NB4 (cell line): Measurements from ENCODE around the gene TMEM19.
A peak's percentile ranks its signal among the peaks of the same experiment; 100 is the strongest.

Experiments used
- CTCF ChIP-seq: IDR thresholded peaks from one replicate; pipeline ENCODE4 v1.5.1; 2012; ENCODE audit warnings: low read depth, low read length
- MAX ChIP-seq: IDR thresholded peaks from 2 replicates; pipeline ENCODE4 v1.6.1; 2011; ENCODE audit warnings: low read depth, low read length

GRCh38 chr12:71746974-71747611 is 61.2 kb downstream of the TMEM19 start:
- TF ChIP-seq MAX, result no peak
- peak; percentile 65 for TF ChIP-seq CTCF
